Subcutaneous adipose tissue (tissue), 4 donors: ENCODE measurements around the gene WSB1. TPM values are rescaled to one million over a fixed set of nuclear protein-coding genes. Genes with fewer than 3 reads are reported as not detected.

Experiments
- CTCF ChIP-seq: fragments of 450-650 bp; IDR thresholded peaks from one replicate; pipeline ENCODE4 v1.5.1; 2016; ENCODE audit warnings: low read depth, mild to moderate bottlenecking, control low read depth, antibody characterized with exemption, moderate library complexity
- total RNA-seq, 4 donors: library from RNA; depleted of rRNA; stranded (reverse); fragments of >200 nt; gene quantifications; one replicate each; pipeline ENCODE4 v1.1.0, GENCODE V29; 2016

Gene WSB1
- total RNA-seq, 4 donors from 2014 or later, result 134 to 187 (median 158) TPM

GRCh38 chr17:27310565-27311110 is 16.7 kb downstream of the WSB1 start:
- TF ChIP-seq CTCF, result no peak

- no peak for TF ChIP-seq CTCF
Observed at GRCh38 chr17:27313301-27313700, 19.4 kb downstream of the WSB1 start.

- TF ChIP-seq CTCF, result no peak
Observed at GRCh38 chr17:27315322-27315721, 21.4 kb downstream of the WSB1 start.

GRCh38 chr17:27315796-27316465 is 22.0 kb downstream of the WSB1 start:
- no peak for TF ChIP-seq CTCF

GRCh38 chr17:27318228-27318627 is 24.3 kb downstream of the WSB1 start:
- TF ChIP-seq CTCF, result no peak

- TF ChIP-seq CTCF, result no peak
Observed at GRCh38 chr17:27318633-27319032, 24.7 kb downstream of the WSB1 start.

- TF ChIP-seq CTCF, result no peak
Observed at GRCh38 chr17:27319541-27320221, 25.8 kb downstream of the WSB1 start.
